ENCODE data around the gene CST3. TPM values are rescaled to one million over a fixed set of nuclear protein-coding genes. Genes with fewer than 3 reads are reported as not detected.
"Not testable (repeated sequence)": the region's sequence is repeated elsewhere in the genome, so short reads cannot be mapped to it uniquely, and the experiment has no call there.

The CST3 gene
- total RNA-seq, 4 donors from 2014 or later = 1,117 to 1,890 (median 1,478) TPM

DNA sequence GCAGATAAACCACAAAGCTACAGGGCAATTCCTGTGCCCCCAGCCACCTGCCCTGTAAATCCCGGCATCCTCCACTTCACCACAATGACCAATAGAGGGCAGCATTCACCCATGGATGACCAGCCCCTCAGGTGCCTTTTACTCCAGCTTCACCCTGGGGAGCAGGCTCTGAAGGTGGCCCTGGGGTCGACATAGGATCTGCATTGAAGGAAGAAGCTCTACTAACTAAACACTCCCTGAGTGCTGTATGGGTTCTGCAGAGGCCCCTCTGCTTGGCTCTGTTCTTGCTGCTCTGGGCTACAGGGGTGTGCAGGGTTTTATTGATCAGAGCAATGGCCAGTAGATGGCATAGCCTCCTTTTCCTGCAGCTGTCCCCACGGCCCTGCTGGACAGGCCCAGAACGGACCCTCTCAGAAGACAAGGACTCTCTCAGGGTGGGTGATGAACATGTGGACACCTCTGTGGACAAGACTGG lies 30.8 kb upstream of the CST3 start:
- TF ChIP-seq, protein P1, sequence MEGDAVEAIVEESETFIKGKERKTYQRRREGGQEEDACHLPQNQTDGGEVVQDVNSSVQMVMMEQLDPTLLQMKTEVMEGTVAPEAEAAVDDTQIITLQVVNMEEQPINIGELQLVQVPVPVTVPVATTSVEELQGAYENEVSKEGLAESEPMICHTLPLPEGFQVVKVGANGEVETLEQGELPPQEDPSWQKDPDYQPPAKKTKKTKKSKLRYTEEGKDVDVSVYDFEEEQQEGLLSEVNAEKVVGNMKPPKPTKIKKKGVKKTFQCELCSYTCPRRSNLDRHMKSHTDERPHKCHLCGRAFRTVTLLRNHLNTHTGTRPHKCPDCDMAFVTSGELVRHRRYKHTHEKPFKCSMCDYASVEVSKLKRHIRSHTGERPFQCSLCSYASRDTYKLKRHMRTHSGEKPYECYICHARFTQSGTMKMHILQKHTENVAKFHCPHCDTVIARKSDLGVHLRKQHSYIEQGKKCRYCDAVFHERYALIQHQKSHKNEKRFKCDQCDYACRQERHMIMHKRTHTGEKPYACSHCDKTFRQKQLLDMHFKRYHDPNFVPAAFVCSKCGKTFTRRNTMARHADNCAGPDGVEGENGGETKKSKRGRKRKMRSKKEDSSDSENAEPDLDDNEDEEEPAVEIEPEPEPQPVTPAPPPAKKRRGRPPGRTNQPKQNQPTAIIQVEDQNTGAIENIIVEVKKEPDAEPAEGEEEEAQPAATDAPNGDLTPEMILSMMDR (IDR thresholded peaks at IDR 0.05) = peak in 1 of 3 donors; percentile 14
- peak; percentile 43 for DNase-seq (ENCODE audit: low spot score)
- peak; percentile 42 for ATAC-seq (ENCODE audit: low FRiP score)

DNA sequence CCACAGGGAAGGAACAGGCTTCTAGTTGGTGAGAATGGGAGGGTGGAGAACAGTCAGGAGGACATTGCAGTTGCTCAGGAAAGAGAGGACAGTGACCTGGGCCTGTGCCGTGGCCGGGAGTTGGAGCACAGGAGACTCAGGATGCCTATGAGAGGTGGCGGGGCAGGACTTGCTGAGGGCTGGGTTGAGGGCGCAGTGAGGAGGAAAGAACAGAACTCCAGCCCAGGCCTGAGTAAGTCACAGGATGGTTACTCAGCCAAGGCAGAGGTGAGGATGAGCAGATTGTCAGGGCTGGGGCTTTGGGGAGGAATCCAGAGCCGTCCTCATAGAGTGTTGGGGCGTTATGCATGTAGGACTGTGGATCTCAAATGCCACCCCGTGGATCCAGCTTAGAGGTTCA lies 29.9 kb upstream of the CST3 start:
- no peak for DNase-seq (ENCODE audit: low spot score)
- TF ChIP-seq, protein P1 (IDR thresholded peaks at IDR 0.05) = no peak
- no peak for ATAC-seq (ENCODE audit: low FRiP score)

DNA sequence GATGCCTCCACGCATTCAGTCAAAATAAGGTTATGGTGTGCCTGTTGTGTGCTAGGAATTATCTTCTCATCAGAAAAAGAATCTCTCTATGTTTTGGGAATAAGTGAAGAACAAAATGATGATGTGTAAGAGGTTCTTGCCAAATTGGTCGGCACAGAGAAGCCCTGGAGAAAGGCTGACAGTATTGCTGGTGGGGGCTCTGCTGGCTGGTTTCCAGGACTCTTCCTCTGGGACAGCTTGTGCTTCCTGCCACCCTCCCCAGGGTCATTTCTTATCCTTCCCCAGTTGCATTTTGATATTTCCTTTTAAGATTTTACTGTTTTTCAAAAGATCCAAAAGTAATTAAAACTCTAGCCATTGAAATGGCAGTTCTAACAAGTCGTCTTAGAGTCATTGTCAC lies 28.9 kb upstream of the CST3 start:
- TF ChIP-seq, protein P1 (IDR thresholded peaks at IDR 0.05) = no peak
- DNase-seq (ENCODE audit: low spot score) (no peak), ATAC-seq (ENCODE audit: low FRiP score) (no peak)

DNA sequence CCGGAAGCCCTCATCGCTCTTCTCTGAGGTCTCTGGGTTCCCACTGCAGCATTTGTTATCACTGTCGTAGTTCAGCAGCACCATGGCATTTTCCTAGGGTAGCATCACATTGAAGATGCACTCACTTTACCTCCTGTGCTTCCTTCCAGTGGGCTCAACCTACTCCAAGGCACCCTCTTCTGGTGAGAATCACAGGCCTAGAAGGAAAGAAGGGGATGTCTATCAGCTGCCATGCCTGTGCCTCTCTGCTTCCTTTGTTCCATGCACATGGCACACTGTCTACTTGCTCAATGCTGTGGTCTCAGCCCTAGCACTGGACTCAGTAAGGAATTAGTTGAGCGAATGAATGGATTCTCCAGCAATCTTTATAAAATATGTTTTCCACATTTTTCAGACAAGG lies 28.4 kb upstream of the CST3 start:
- TF ChIP-seq, protein P1 (IDR thresholded peaks at IDR 0.05) = no peak
- ATAC-seq (ENCODE audit: low FRiP score) = no peak
- DNase-seq (ENCODE audit: low spot score) = no peak

DNA sequence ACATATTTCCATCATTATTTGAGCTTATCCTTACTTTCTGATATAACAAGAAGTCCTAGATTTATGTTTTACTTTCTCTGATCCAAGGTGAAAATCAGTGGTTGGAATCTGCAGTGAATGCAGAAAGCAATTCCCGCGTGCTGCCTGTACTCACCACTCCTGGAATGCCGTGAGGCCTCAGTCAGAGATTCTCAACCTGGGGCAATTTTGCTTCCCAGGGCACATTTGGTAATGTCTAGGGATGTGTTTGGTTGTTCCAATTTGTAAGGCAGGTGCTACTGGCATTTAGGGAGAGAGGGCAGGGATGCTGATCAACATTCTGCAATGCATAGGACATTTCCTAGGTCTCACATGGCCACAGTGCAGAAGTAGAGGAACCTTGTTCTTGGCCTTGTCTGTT lies 27.2 kb upstream of the CST3 start:
- DNase-seq (ENCODE audit: low spot score) = no peak
- TF ChIP-seq, protein P1 (IDR thresholded peaks at IDR 0.05) = no peak
- ATAC-seq (ENCODE audit: low FRiP score) = no peak

DNA sequence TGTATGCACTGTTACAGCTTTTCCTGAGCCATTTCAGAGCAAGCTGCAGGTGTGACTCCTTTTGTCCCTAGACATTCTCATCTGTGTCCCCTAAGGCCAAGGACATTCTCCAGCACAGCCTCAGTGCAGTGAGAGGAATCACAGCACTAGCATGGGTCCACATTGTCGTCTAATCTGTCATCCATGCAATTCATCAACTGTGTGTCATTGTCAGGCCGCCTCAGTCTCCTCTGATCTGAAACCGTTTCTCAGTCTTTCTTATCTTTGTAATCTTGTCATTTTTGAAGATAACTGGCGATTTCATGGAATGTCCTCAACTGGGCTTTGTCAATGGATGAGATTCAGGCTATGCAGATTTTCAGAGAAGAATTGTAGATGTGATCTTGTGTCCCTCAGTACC lies 26.3 kb upstream of the CST3 start:
- not testable (repeated sequence) for ATAC-seq (ENCODE audit: low FRiP score); DNase-seq (ENCODE audit: low spot score)

DNA sequence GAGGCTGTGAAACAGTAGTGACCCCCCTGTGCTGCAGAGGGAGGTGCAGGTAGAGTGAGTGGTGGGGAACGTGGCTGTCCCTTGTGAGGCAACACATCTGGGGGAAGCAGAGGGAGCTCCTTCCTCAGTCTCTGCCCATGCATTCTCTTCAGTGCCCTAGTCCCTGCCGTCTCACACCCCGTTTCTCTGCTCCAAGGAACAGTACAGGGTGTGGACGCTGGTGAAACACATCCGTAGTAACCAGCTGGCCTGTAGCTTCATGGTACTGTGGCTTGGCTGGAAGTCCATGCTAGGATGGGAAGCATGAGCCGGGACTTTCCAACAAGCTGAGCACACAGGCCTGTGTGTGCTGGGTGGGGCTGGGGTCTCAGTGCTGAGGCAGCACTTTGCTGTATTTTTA lies 25.4 kb upstream of the CST3 start:
- DNase-seq (ENCODE audit: low spot score) (no peak), ATAC-seq (ENCODE audit: low FRiP score) (no peak)
- TF ChIP-seq, protein P1 (IDR thresholded peaks at IDR 0.05) = no peak
